Cerebellar nuclear complex (tissue), 1 donor: ENCODE data around the gene UGT2B17.
"Not testable (repeated sequence)": the region's sequence is repeated elsewhere in the genome, so short reads cannot be mapped to it uniquely, and the experiment has no call there.

Source experiments
- DNase-seq, 2 experiments: peaks; one replicate each; lab custom pipeline; 2025; lab: John Stamatoyannopoulos, UW

UGT2B17 gene

DNA sequence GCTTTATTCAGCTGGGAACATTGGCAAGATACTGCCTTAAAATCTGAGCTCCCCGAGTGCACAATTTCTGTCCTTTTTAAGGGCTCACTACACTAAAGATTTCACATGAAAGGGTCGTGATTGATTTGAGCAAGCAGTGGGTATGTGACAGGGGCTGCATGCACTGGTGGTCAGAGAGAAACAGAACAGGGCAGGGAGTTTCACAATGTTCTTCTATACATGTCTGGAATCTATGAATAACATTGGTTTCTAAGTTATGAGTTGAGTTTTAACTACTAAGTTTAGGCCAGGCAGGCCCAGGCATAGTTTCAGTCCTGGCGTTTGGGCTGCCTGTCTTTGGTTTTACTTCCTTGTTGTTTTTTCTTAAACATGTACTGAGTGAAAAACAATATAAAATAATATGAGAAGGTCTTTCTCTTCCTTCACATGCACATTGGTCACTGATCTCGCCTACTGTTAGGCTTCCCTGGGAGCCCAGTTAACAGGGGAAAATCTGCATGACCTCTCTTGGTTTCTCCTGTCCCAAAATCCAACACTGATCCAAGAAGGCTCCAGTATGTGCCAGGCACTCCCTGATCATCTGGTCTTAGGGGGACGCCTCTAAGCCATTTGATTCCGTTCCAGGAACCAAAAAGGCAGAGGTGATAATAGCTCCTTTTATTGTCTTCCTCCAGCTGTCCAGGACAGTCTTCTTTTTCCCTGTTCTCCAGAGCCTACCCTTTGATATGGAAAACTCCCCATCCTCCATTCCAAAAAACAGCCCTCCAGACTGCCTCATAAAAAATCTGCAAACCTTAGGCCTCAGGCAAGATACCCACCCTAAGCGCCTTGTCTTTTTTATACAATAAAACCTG, at the start of gene UGT2B17:
Gene UGT2B17, minus strand, starts transcription at position 51 of the 854 bp plus-strand sequence. CDS start 7,838 bp downstream, outside the sequence.
- no peak for DNase-seq

DNA sequence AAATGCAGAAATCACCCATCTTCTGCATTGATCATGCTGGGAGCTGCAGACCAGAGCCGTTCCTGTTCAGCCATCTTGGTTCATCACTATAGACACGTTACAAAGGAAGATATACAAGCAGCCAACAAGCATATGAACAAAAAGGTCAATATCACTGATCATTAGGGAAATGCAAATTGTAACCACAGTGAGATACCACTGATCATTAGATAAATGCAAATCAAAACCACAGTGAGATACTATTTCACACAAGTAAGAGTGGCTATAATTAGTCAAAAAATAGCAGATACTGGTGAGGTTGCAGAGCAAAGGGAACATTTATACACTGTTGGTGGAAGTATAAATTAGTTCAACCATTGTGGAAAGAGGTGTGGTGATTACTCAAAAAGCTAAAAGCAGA, 46.6 kb upstream of the UGT2B17 start:
- not testable (repeated sequence) for DNase-seq

DNA sequence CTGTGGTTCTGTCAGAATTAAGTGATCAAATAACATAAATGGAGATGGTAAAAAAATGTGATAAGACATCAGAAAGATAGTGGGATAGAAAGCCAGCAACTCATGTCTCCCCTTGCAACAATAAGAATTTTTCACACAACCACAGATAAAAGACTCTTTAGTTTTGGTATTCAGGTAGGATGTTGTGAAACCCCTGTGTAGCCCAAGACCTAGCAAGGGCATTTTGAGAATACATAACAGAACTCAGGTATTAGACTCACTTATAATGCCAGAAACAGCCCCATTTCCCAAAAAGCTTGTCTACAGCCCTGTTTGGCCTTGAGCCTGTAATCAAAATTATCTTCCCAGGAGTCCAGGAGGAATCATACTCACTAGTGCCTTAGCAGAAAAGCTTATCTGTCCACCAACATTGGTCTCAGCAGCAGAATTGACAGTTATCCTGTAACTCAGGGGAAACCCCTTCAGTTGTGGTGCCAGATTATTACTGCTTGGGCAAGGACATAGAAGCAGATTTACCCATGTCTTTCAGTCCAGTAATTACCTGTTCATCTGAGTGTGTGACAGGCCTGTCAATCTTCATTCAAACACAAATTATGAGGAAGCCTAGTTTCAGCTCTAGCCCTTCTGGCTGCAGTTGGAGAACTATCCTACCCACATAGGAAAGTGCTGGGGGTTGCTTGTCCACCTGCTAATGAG, 41.0 kb upstream of the UGT2B17 start:
- no peak for DNase-seq

DNA sequence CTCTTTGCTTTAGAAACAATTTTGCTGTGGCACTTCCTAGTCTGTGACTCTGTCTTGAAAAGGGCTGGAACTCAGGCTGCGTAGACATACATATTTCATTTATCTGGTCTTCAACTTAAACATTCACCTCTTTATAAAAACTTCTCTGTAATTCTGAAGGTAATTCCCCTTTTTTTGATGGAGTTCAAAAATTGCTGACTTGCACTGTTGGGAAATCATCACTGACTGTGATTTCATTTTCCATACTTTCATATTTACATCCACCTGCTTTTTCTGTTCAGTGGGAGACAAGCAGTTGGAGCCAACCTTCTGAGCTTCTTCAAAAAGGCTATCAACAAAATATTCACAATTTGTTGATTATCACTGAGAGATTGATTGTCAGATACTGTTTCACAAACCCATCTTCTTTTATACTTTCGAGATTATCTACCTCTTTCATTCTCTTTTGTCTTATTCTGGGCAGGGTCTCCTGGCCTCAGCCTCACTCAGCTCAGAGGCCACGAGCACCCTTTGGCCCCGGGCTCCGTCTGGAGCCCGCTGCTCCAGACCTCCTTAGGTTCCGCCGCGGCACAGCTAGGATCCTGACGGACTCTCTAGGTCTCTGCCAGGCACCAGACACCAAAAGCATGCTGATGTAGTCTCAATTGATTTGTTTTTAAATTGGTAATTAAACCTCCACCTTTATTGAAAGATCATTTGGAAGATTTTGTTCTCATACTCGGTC, 39.7 kb upstream of the UGT2B17 start:
- no peak for DNase-seq

DNA sequence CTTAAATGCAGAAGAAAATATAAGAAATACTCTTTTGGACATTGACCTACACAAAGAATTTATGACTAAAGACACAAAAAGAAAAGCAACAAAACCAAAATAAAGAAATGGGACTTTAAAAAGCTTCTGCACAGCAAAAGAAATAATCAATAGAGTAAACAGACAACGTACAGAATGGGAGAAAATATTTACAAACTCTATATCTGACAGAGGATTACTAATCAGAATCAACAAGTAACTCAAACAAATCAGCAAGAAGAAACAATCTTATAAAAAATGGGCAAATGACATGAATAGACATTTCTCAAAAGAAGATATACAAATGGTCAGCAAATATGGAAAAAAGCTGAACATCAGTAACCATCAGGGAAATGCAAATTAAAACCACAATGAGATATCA, 37.6 kb upstream of the UGT2B17 start:
- DNase-seq = no peak

DNA sequence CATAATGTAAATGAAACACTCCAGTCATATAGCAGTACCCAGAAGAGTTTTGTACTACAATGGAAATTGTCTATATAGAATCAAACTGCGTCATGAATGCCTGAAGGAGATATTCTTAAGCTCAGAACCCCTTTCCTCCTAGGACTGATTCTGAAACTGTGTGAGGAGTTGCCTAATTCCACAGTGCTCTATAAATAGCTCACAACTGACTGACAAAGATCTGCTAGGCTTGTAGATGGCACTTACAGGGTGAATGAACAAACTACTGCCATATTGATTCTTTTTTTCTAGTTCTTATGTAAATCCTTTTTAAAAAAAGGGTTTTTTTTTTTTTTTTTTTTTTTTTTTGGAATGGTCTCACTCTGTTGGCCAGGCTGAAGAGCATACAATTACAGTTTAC, 30.1 kb upstream of the UGT2B17 start:
- no peak for DNase-seq

DNA sequence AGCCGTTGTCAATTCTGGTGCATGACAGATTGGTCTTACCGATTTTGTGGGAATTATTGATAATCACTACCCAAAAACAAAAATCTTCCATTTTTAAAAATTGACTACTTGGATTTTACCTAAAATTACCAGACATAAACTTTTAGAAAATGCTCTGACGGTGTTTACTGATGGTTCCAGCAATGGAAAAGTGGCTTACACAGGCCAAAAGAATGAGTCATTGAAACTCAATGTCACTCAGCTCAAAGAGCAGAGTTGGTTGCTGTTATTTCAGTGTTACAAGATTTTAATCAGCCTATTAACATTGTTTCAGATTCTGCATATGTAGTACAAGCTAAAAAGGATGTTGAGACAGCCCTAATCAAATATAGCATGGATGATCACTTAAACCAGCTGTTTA, 23.0 kb upstream of the UGT2B17 start:
- DNase-seq = no peak

DNA sequence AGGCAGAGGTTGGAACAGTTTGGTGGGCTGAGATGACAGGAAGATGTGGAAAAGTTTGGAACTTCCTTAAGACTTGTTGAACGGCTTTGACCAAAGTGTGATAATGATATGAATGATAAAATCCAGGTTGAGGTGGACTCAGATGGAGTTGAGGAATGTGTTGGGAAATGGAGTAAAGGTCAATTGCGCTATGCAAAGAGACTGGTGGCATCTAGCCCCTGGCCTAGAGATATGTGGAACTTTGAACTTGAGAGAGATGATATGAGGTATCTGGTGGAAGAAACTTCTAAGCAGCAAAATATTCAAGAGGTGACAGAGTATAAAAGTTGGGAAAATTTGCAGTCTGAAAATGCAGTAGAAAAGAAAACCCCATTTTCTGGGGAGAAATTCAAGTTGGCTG, 21.4 kb upstream of the UGT2B17 start:
- DNase-seq = no peak

DNA sequence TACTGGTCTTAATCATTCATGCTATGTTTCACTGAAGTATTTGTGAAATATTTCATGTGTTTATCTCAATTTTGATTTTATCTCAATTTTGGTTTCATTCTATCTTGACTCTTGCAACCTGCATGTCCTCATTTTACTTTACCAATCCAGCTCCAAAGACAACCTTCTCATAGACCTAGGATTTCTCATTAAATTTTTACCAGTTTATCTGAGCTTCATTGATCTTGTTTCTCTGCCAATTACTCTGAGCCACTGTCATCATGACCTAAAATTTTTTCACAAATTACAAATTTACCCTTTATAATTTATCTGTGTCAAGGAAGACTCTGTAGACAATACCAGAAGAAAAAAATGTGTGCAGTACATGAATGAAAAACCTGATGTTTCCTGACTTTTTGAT, 18.6 kb upstream of the UGT2B17 start:
- no peak for DNase-seq

DNA sequence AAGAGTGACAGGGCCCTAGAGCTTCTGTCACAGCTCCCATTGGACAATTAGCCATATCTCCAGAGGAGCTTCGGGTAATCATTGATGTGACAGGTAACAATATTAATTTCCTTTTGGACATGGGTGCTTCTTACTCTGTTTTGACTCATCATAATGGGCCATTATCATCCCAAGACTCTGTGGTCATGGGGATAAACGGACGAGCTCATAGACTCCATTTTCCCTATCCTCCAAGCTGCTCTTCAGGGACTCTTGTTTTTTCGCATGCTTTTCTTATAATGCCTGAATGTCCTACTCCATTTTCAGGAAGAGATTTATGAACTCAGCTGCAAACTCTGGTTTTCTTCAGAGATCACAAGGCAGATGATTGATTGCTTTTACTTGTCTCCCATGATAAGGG, 17.0 kb upstream of the UGT2B17 start:
- DNase-seq = no peak

DNA sequence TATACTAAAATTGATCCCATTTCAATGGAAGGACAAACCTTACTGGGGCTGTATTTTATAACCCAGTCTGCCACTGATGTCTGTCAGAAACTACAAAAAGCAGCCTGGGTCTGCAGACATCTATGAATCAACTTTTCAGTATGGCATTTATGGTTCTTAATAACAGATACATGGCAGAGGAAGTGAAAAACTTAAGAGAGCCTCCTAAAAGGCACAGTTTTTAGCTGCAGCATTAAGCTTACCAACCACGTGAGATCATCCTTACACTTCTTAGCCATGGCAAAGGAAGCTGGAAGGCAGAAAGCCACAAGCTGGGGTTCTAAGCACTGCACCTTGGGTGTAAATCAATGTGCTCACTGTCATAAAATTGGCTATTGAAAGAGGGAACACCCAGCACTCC, 16.6 kb upstream of the UGT2B17 start:
- DNase-seq = no peak

DNA sequence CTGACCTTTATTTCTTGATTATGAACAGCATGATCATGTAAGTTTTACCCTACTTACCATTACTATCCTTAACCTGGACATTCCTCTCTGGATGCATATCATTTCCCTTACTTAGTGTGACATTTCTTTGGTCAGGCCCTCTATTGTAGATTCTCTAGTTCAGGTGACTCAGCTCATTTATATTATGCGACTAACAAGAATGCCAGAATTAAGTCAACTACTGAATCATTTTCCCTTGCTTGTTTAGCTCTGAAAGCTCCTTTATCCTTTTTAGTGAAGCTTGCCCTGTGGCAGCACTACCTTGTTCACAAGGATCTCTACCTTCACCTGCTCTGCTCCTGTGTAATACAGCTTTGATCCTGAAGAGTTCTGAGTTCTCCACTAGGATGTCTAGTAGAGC, 15.1 kb upstream of the UGT2B17 start:
- no peak for DNase-seq

DNA sequence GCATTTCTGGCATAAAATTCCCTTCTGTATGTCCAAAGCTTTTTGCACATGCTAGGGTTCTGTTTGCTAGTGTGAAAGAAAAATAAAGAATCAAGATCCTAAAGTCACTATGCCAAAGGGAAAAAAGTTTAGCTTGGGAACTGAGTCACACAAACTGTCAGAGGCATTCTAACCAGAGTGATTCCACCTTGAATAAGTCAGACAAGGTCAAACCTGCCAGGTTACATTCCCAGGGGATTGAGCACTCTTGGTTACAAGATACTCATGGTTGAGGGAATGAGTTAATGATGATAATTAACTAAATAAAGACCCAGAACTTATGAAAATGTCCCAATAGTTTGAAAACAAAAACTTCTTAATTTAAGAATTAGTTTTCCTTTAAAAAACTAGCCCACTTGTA, 13.7 kb upstream of the UGT2B17 start:
- no peak for DNase-seq

DNA sequence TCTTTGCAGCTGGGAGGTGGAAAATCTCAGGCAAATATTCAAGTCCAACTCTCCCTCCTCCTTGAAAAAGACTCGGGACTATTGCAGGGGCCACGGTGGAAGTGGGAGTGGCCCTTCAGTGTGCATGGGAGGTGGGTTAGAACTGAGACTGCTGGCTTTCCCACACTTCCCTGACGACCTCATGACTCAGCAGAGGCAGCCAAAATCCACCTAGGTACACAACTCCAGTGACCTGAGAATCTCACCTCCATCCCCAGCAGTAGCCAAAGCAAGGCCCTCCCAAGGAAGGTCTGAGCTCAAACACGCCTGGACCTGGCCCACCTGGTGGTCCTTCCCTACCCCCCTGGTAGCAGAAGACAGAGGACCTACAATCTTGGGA, 6.2 kb upstream of the UGT2B17 start:
- DNase-seq = no peak

DNA sequence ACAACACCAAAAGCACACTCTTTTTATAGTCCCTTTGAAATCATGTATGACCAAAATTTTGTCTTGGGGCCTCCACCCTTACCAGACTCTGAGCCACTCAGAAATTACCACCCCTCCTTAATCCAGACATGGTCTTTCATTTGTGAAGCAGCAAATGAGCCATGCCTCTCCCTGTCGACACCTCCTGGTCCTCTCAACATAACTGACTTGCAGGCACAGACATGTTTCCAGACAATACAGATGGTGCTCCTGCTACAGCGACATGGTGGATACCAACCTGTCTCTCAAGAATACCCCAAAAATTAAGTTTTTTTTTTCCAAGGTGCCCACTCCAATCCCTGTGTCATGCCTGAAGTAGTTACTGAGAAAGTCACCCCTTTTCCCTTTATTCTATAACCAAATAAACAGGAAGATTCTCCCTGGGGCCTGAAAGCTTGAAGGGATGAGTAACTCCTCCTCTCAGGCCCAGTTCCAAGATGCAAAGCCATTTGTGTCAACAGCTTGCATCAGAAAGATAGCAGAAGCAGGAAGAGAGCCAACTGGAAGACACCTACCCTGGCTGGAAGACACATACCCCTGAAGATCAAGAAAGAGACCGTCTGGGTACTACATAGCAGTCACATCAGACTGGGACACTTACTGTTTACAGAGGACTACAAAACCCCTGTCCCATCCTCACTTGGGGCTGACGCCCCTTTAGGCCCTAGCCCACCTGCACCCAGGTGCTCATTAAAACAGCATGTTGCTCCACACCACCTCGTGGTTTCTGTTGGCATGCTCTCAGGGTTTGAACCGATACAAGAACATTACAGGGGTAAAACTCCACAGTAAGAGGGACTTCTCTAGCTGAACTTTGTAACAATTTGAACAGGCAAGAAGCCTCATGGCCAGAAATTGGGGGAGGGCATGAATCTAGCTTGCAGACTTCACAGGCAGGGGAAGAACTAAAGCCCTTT, 5.5 kb upstream of the UGT2B17 start:
- DNase-seq = no peak

DNA sequence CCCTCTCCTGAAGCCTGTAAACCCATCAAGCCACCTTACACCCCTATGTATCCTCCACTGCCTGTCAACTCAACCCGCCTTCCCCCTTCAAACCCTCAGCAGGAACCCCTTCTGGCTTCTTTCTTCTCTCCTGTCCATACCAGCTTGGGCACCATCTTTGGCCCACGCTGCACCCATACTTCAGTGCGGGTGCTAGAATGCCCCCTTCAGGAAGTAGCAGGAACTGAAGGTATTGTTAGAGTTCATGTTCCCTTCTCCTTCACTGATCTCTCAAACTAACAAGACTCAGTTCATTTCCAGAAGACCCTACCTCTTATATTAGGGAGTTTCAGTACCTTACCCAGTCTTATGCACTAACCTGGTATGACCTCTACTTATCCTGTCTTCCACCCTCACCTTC, 1.5 kb upstream of the UGT2B17 start:
- DNase-seq = no peak

DNA sequence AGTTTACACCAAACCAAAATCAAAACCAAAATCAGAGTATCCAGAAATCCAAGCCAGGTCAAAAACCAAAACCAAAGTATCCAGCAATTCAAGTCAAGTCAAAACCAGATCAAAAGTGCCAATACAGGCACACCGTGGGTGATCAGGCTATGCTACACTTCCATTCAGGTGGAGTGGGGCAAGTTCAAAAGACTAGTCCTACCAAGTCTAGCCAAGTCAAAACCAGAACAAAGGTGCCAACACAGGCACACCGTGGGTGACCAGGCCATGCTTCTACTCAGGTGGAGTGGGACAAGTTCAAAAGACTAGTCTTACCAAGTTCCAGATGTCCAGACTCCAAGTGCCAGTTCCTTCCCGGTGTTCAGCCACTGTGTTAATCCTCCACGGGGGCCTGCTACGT, 486 bp downstream of the UGT2B17 start:
- not testable (repeated sequence) for DNase-seq

DNA sequence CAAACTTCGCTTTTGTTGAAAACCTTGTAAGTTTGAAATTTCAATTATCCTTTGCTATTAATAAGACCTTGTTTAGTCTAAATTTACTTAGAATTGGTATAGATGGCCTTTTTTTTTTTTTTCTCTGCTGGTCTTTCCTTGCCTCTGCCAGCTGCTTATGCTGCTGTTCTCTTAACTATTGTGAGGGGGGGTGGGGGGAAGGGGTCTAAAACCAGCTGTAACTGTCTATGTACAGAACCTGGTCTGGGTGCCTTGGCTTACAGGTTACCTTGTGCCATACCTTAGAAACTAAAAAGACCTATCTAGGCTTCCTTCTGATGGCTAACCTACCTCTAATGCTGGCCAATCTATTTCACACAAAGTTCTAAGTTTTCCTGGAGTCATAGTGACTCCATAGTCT, 1.0 kb downstream of the UGT2B17 start:
- DNase-seq = no peak

DNA sequence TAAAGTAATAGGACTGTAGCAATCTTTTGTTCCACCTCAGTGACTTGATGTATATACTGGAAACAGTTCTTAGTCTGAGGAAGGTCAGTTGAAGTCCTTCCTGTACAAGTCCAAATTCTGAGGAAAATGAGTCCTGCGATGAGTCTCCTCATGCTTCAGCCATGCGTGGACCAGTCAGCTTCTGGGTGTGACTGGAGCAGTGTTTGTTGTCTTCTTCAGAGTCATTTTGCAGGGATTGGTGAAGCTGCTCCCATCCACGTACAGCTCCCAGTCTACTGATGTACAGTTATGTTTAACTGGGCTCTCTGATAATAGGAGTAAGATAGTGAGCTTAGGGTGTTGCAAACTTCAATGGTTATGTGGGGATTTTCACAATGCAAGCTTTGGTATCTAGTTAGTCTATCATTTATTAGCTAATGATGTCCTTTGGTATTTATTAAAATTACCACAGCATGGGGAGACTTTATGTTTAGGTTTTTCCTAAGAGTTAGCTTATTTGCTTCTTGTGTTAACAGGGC, 3.4 kb downstream of the UGT2B17 start:
- DNase-seq = no peak

DNA sequence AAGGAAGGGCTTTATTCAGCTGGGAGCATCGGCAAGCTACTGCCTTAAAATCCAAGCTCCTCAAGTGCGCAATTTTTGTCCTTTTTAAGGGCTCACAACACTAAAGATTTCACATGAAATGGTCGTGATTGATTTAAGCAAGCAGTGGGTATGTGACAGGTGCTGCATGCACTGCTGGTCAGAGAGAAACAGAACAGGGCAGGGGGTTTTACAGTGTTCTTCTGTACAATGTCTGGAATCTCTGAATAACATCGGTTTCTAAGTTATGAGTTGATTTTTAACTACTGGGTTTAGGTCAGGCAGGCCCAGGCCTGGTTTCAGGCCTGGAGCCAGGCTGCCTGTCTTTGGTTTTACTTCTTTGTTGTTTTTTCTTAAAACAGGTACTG, 6.0 kb downstream of the UGT2B17 start:
- no peak for DNase-seq

DNA sequence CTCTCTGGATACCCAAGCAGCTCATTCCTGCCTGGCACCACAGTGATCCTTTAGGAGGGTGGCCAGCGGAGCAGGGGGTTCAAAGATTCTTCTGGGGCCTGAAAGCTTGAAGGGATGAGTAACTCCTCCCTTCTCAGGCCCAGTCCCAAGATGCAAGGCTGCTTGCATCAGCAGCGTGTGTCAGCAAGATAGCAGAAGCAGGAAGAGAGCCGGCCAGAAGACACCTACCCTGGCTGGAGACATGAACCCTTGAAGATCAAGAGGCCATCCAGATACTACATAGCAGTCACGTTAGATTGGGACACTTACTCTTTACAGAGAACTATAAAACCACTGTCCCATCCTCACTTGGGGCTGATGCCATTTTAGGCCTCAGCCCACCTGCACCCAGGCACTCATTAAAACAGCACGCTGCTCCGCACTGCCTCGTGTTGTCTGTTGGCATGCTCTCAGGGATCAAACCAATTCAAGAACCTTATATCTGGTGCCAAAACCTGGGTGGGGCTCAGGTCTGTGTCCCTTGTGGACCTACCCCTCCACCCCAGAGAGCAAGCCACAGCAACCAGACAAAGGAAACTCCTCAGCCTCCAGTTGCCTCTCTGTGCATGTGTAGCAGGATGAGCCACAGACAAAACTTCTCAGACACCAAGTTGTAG, 6.5 kb downstream of the UGT2B17 start:
- DNase-seq = no peak
